GM10248 (cell line): Measurements from ENCODE around the gene SLCO4A1.
A peak's percentile ranks its signal among the peaks of the same experiment; 100 is the strongest.

Experiments used
- CTCF ChIA-PET: fragments of 300-600 bp; sonication (Branson Sonifier 250); formaldehyde crosslinking; extraction: SDS; loops from one replicate; lab custom pipeline; 2021; ENCODE audit warnings: antibody characterized with exemption; lab: Yijun Ruan, JAX
- POLR2A ChIA-PET: fragments of 350-650 bp; sonication (Branson Sonifier 250); formaldehyde crosslinking; extraction: SDS; loops from one replicate; lab custom pipeline; 2020; ENCODE audit warnings: antibody characterized with exemption; lab: Yijun Ruan, JAX
- DNase-seq: peaks from one replicate; pipeline ENCODE4 v3.0.0; 2012; ENCODE audit errors: extremely low spot score
- CTCF ChIP-seq: IDR thresholded peaks from 2 replicates; pipeline ENCODE4 v1.5.1; 2012; ENCODE audit warnings: mild to moderate bottlenecking, low read depth; ENCODE audit errors: extremely low read depth, missing control alignments, control extremely low read depth

The SLCO4A1 gene

GRCh38 chr20:62642051-62642665 lies at the start of gene SLCO4A1:
Gene SLCO4A1 (plus strand): TSS chr20:62642503. CDS start chr20:62656455, 13,952 bp downstream.
- peak; percentile 94 for DNase-seq
- ChIA-PET CTCF (interaction anchor here (1.0 to 1.8 kb wide), 9 partner anchors 9 to 166 kb away, joined by 3 to 7 read pairs (median 4); no protein-coding TSS in a partner anchor), POLR2A (interaction anchor here (0.6 to 1.7 kb wide), 4 partner anchors 9 to 613 kb away, joined by 3 to 14 read pairs (median 4); no protein-coding TSS in a partner anchor)
- TF ChIP-seq CTCF: no peak

GRCh38 chr20:62592506-62593177 lies 49.7 kb upstream of the SLCO4A1 start:
- ChIA-PET POLR2A (no interaction called here), CTCF (no interaction called here)
- no peak for TF ChIP-seq CTCF
- DNase-seq: no peak

- no peak for DNase-seq
- TF ChIP-seq CTCF: no peak
- POLR2A ChIA-PET: no interaction called here
- CTCF ChIA-PET: interaction anchor here (1.4 kb wide), 1 partner anchor 9 kb away, joined by 4 read pairs; no protein-coding TSS in a partner anchor
Measured at GRCh38 chr20:62593616-62594015, 48.7 kb upstream of the SLCO4A1 start.

GRCh38 chr20:62595069-62595468 lies 47.2 kb upstream of the SLCO4A1 start:
- DNase-seq: no peak
- no peak for TF ChIP-seq CTCF
- ChIA-PET POLR2A (interaction anchor here (0.7 kb wide), 1 partner anchor 672 kb away, joined by 3 read pairs; no protein-coding TSS in a partner anchor), CTCF (interaction anchor here (1.0 kb wide), 1 partner anchor 17 kb away, joined by 3 read pairs; no protein-coding TSS in a partner anchor)

GRCh38 chr20:62595491-62595890 lies 46.8 kb upstream of the SLCO4A1 start:
- no peak for DNase-seq
- POLR2A ChIA-PET: interaction anchor here (0.7 kb wide), 1 partner anchor 672 kb away, joined by 3 read pairs; no protein-coding TSS in a partner anchor
- TF ChIP-seq CTCF: no peak
- CTCF ChIA-PET: no interaction called here

- TF ChIP-seq CTCF: no peak
- ChIA-PET POLR2A (no interaction called here), CTCF (no interaction called here)
- no peak for DNase-seq
Measured at GRCh38 chr20:62596486-62596885, 45.8 kb upstream of the SLCO4A1 start.
